RPMI7951 (cell line): Measurements from ENCODE around the gene ALKBH1. TPM values are rescaled to one million over a fixed set of nuclear protein-coding genes. Genes with fewer than 3 reads are reported as not detected.
"Not testable (repeated sequence)": the region's sequence is repeated elsewhere in the genome, so short reads cannot be mapped to it uniquely, and the experiment has no call there.

ENCODE experiments used
- DNase-seq: peaks from one replicate; pipeline ENCODE4 v3.0.0-alpha.2; 2012; ENCODE audit warnings: low read depth
- total RNA-seq: library from RNA; depleted of rRNA; stranded (reverse); fragments of >200 nt; shearing (Covaris generic); gene quantifications from 2 replicates; pipeline ENCODE4 v1.2.3, GENCODE V29; 2014; rRNA removed

The ALKBH1 gene
- 13.6 and 15.8 TPM in 2 replicates for total RNA-seq

- peak; percentile 79 for DNase-seq
Measured at GRCh38 chr14:77707724-77708408, at the start of gene ALKBH1, which contains the start of gene SLIRP. ALKBH1 (minus strand) TSS chr14:77708023; CDS start chr14:77708004, 19 bp downstream. SLIRP (plus strand) TSS chr14:77708103; CDS start chr14:77708112, 9 bp downstream.

- no peak for DNase-seq
Measured at GRCh38 chr14:77752799-77753516, 45.1 kb upstream of the ALKBH1 start.

GRCh38 chr14:77752266-77752665, 44.4 kb upstream of the ALKBH1 start:
- DNase-seq = no peak

GRCh38 chr14:77747425-77747824, 39.6 kb upstream of the ALKBH1 start:
- not testable (repeated sequence) for DNase-seq

GRCh38 chr14:77746064-77746702, 38.4 kb upstream of the ALKBH1 start:
- DNase-seq = no peak

- DNase-seq = no peak
Measured at GRCh38 chr14:77741438-77741837, 33.6 kb upstream of the ALKBH1 start.

GRCh38 chr14:77738559-77739250, 30.9 kb upstream of the ALKBH1 start:
- peak; percentile 68 for DNase-seq

GRCh38 chr14:77730976-77731497, 23.2 kb upstream of the ALKBH1 start:
- DNase-seq = no peak

GRCh38 chr14:77722301-77722700, 14.5 kb upstream of the ALKBH1 start:
- DNase-seq = no peak

GRCh38 chr14:77721437-77721836, 13.6 kb upstream of the ALKBH1 start:
- DNase-seq = no peak

- DNase-seq = no peak
Measured at GRCh38 chr14:77717608-77718305, 9.9 kb upstream of the ALKBH1 start.

GRCh38 chr14:77714926-77715325, 7.1 kb upstream of the ALKBH1 start:
- DNase-seq = no peak

GRCh38 chr14:77710364-77710763, 2.5 kb upstream of the ALKBH1 start:
- DNase-seq = no peak

GRCh38 chr14:77709412-77709811, 1.6 kb upstream of the ALKBH1 start:
- no peak for DNase-seq

GRCh38 chr14:77708749-77709148, 926 bp upstream of the ALKBH1 start:
- DNase-seq = no peak

GRCh38 chr14:77707355-77707723, 484 bp downstream of the ALKBH1 start:
- peak; percentile 47 for DNase-seq

- DNase-seq = no peak
Measured at GRCh38 chr14:77691259-77691658, 16.6 kb downstream of the ALKBH1 start.

- DNase-seq = peak; percentile 29
Measured at GRCh38 chr14:77682158-77682553, 25.7 kb downstream of the ALKBH1 start.

- peak; percentile 33 for DNase-seq
Measured at GRCh38 chr14:77681196-77682157, 26.3 kb downstream of the ALKBH1 start.

GRCh38 chr14:77674931-77675330, 32.9 kb downstream of the ALKBH1 start:
- DNase-seq = no peak
